GM12878 (cell line): ENCODE data around the gene UTP14A.

Source experiments
- BCL11A ChIP-seq: IDR thresholded peaks from 2 replicates; pipeline ENCODE4 v1.6.1; 2011; ENCODE audit warnings: low read depth, low read length
- ESRRA ChIP-seq: IDR thresholded peaks from 2 replicates; pipeline ENCODE4 v1.6.1; 2012; ENCODE audit warnings: mild to moderate bottlenecking, low read length, improper control_type of control experiment
- TF ChIP-seq, protein P1 (sequence below), 3 experiments: IDR thresholded peaks in 2 of 3; conservative IDR thresholded peaks in 1 of 3; 2 replicates each; pipeline ENCODE4 v1.5.1; 2011; ENCODE audit warnings: low read depth in 3 of 3, low read length in 3 of 3, mild to moderate bottlenecking in 3 of 3, control low read depth in 2 of 3, moderate library complexity in 2 of 3, inconsistent platforms in 1 of 3, mixed read lengths in 1 of 3; ENCODE audit not compliant: control insufficient read depth in 2 of 3, insufficient read depth in 1 of 3; ENCODE audit errors: extremely low read depth in 1 of 3
- TF ChIP-seq, protein P2 (sequence below): fragments of 150-350 bp; IDR thresholded peaks from 2 replicates; pipeline ENCODE4 v1.6.1; 2014; ENCODE audit warnings: mild to moderate bottlenecking, low read depth, low read length
- TF ChIP-seq, protein P3 (sequence below): IDR thresholded peaks from 2 replicates; pipeline ENCODE4 v1.6.1; 2012; ENCODE audit warnings: low read depth, low read length, improper control_type of control experiment
- TF ChIP-seq, protein P4 (sequence below): fragments of 150-350 bp; IDR thresholded peaks from 2 replicates; pipeline ENCODE4 v1.6.1; 2016; ENCODE audit warnings: low read depth, low read length

DNA sequence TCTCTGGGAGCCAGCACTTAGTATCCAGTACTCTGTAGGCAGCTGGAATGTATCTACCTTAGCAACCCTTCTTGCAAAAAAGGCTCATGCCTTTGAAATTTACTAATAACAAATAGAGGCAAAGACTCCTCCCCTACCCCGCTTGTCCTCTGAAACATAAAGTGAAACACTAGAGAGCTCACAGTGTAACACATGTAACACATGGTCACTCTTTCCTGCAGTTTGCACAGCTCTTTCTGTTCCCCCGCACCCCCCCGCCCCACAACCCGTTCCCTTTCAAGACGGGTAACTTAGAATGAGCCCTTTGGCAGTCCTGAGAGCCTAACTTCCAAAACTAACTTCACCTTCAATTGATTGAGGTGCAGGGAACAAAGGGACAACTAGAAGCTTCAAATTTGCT lies 70.5 kb downstream of the UTP14A start:
- TF ChIP-seq, protein P1, sequence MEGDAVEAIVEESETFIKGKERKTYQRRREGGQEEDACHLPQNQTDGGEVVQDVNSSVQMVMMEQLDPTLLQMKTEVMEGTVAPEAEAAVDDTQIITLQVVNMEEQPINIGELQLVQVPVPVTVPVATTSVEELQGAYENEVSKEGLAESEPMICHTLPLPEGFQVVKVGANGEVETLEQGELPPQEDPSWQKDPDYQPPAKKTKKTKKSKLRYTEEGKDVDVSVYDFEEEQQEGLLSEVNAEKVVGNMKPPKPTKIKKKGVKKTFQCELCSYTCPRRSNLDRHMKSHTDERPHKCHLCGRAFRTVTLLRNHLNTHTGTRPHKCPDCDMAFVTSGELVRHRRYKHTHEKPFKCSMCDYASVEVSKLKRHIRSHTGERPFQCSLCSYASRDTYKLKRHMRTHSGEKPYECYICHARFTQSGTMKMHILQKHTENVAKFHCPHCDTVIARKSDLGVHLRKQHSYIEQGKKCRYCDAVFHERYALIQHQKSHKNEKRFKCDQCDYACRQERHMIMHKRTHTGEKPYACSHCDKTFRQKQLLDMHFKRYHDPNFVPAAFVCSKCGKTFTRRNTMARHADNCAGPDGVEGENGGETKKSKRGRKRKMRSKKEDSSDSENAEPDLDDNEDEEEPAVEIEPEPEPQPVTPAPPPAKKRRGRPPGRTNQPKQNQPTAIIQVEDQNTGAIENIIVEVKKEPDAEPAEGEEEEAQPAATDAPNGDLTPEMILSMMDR (IDR thresholded peaks at IDR 0.05 in 2 of 3, conservative IDR thresholded peaks at IDR 0.05 in 1 of 3; ENCODE audit: control insufficient read depth in 2 of 3, extremely low read depth in 1 of 3, insufficient read depth in 1 of 3, low read depth in 3 of 3, low read length in 3 of 3), result no peak
- no peak for TF ChIP-seq BCL11A
- TF ChIP-seq, protein P2, sequence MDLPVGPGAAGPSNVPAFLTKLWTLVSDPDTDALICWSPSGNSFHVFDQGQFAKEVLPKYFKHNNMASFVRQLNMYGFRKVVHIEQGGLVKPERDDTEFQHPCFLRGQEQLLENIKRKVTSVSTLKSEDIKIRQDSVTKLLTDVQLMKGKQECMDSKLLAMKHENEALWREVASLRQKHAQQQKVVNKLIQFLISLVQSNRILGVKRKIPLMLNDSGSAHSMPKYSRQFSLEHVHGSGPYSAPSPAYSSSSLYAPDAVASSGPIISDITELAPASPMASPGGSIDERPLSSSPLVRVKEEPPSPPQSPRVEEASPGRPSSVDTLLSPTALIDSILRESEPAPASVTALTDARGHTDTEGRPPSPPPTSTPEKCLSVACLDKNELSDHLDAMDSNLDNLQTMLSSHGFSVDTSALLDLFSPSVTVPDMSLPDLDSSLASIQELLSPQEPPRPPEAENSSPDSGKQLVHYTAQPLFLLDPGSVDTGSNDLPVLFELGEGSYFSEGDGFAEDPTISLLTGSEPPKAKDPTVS, result no peak
- TF ChIP-seq, protein P3, sequence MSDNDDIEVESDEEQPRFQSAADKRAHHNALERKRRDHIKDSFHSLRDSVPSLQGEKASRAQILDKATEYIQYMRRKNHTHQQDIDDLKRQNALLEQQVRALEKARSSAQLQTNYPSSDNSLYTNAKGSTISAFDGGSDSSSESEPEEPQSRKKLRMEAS, result no peak
- TF ChIP-seq, protein P4, sequence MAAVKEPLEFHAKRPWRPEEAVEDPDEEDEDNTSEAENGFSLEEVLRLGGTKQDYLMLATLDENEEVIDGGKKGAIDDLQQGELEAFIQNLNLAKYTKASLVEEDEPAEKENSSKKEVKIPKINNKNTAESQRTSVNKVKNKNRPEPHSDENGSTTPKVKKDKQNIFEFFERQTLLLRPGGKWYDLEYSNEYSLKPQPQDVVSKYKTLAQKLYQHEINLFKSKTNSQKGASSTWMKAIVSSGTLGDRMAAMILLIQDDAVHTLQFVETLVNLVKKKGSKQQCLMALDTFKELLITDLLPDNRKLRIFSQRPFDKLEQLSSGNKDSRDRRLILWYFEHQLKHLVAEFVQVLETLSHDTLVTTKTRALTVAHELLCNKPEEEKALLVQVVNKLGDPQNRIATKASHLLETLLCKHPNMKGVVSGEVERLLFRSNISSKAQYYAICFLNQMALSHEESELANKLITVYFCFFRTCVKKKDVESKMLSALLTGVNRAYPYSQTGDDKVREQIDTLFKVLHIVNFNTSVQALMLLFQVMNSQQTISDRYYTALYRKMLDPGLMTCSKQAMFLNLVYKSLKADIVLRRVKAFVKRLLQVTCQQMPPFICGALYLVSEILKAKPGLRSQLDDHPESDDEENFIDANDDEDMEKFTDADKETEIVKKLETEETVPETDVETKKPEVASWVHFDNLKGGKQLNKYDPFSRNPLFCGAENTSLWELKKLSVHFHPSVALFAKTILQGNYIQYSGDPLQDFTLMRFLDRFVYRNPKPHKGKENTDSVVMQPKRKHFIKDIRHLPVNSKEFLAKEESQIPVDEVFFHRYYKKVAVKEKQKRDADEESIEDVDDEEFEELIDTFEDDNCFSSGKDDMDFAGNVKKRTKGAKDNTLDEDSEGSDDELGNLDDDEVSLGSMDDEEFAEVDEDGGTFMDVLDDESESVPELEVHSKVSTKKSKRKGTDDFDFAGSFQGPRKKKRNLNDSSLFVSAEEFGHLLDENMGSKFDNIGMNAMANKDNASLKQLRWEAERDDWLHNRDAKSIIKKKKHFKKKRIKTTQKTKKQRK, result no peak
- no peak for TF ChIP-seq ESRRA
